Activated CD8-positive, alpha-beta T cell treated with anti-CD3 and anti-CD28 coated beads for 36 hours (primary cell): ENCODE results near the gene METRN. TPM values are rescaled to one million over a fixed set of nuclear protein-coding genes. Genes with fewer than 3 reads are reported as not detected.

Experiments
- ATAC-seq: fragments of 200-7000 bp; cut with Tn5 transposase; one replicate; pipeline ENCODE4 v1.10.0; 2021; ENCODE audit warnings: mild to moderate bottlenecking, moderate library complexity
- CTCF ChIA-PET: fragments of 350-600 bp; sonication (Branson Sonifier 250); formaldehyde crosslinking; loops from one replicate; lab custom pipeline; 2021; ENCODE audit warnings: antibody characterized with exemption; lab: Charles Lee
- POLR2A ChIA-PET: fragments of 350-600 bp; sonication (Branson Sonifier 250); formaldehyde crosslinking; loops from one replicate; lab custom pipeline; 2021; ENCODE audit warnings: antibody characterized with exemption; lab: Charles Lee
- DNase-seq: peaks from one replicate; pipeline ENCODE4 v3.0.0-alpha.2; 2020
- H3K27ac Mint-ChIP-seq: one replicate; pipeline ENCODE4 v1.8.0; 2021; ENCODE audit warnings: mild to moderate bottlenecking, mixed read lengths
- H3K27me3 Mint-ChIP-seq: one replicate; pipeline ENCODE4 v1.8.0; 2021; ENCODE audit warnings: mixed read lengths
- H3K36me3 Mint-ChIP-seq: one replicate; pipeline ENCODE4 v1.8.0; 2021; ENCODE audit warnings: low read depth, mixed read lengths
- H3K4me1 Mint-ChIP-seq: one replicate; pipeline ENCODE4 v1.8.0; 2021; ENCODE audit warnings: low read depth, mixed read lengths
- H3K4me3 Mint-ChIP-seq: one replicate; pipeline ENCODE4 v1.8.0; 2021; ENCODE audit warnings: mild to moderate bottlenecking, moderate library complexity, mixed read lengths
- H3K9me3 Mint-ChIP-seq: one replicate; pipeline ENCODE4 v1.8.0; 2021; ENCODE audit warnings: mixed read lengths
- CTCF ChIP-seq: fragments of 200-600 bp; IDR thresholded peaks from one replicate; pipeline ENCODE4 v1.8.0; 2022; ENCODE audit warnings: antibody characterized with exemption, mild to moderate bottlenecking
- intact Hi-C: fragments of 100-400 bp; cut with micrococcal nuclease; formaldehyde crosslinking; loops from one replicate; pipeline ENCODE4 v1.10.0; 2022
- total RNA-seq, 2 experiments: library from RNA; stranded (reverse); gene quantifications; one replicate each; pipeline ENCODE4 v1.2.3, GENCODE V29; 2021

Gene METRN
- total RNA-seq, 2 experiments from 2014 or later: 37.2 to 43.1 TPM

- Mint-ChIP-seq H3K4me1 (peaks cover 11% of the 10 kb centered on the region), H3K27ac (no peak overlapping the region), H3K36me3 (peaks cover 10% of the 10 kb centered on the region), H3K9me3 (no peaks in the 10 kb centered on the region), H3K27me3 (peaks cover 7% of the 10 kb centered on the region), H3K4me3 (no peak overlapping the region)
- POLR2A ChIA-PET: interaction anchor here (1.2 kb wide), 1 partner anchor 21 kb away, joined by 4 read pairs; no protein-coding TSS in a partner anchor
- ATAC-seq: no peak
- CTCF ChIA-PET: no interaction called here
- no peak for TF ChIP-seq CTCF
- intact Hi-C loops: no loop called here
- DNase-seq: no peak
Measured at GRCh38 chr16:672371-672770, 42.5 kb upstream of the METRN start.

GRCh38 chr16:672851-673250 lies 42.1 kb upstream of the METRN start:
- POLR2A ChIA-PET: interaction anchor here (0.8 kb wide), 1 partner anchor 8 kb away, joined by 5 read pairs; no protein-coding TSS in a partner anchor
- ATAC-seq (no peak), DNase-seq (no peak)
- CTCF ChIA-PET: no interaction called here
- peaks cover 10% of the 10 kb centered on the region for H3K36me3 Mint-ChIP-seq
- intact Hi-C loops: no loop called here
- no peak for TF ChIP-seq CTCF
- H3K4me3 Mint-ChIP-seq: no peak overlapping the region
- peaks cover 7% of the 10 kb centered on the region for H3K4me1 Mint-ChIP-seq
- no peak overlapping the region for H3K27ac Mint-ChIP-seq
- no peaks in the 10 kb centered on the region for H3K9me3 Mint-ChIP-seq
- peaks cover 7% of the 10 kb centered on the region for H3K27me3 Mint-ChIP-seq

- Mint-ChIP-seq H3K36me3 (peaks cover 10% of the 10 kb centered on the region), H3K27ac (no peak overlapping the region), H3K27me3 (peaks cover 7% of the 10 kb centered on the region), H3K4me3 (no peak overlapping the region), H3K4me1 (peaks cover 7% of the 10 kb centered on the region), H3K9me3 (no peaks in the 10 kb centered on the region)
- ChIA-PET CTCF (no interaction called here), POLR2A (interaction anchor here (0.8 to 1.5 kb wide), 2 partner anchors 9 to 16 kb away, joined by 3 to 5 read pairs; partner anchors contain the start of gene WDR24)
- DNase-seq: no peak
- TF ChIP-seq CTCF: no peak
- intact Hi-C loops: no loop called here
- ATAC-seq: no peak
Measured at GRCh38 chr16:673399-673991, 41.4 kb upstream of the METRN start.

- no peak overlapping the region for H3K27ac Mint-ChIP-seq
- H3K36me3 Mint-ChIP-seq: peaks cover 10% of the 10 kb centered on the region
- no peak overlapping the region for H3K4me3 Mint-ChIP-seq
- CTCF ChIA-PET: no interaction called here
- intact Hi-C loops: no loop called here
- peaks cover 7% of the 10 kb centered on the region for H3K27me3 Mint-ChIP-seq
- H3K9me3 Mint-ChIP-seq: no peaks in the 10 kb centered on the region
- DNase-seq: no peak
- POLR2A ChIA-PET: interaction anchor here (0.9 to 1.5 kb wide), 2 partner anchors 15 to 30 kb away, joined by 3 read pairs; partner anchors contain the start of gene WDR24
- TF ChIP-seq CTCF: no peak
- H3K4me1 Mint-ChIP-seq: peaks cover 11% of the 10 kb centered on the region
- no peak for ATAC-seq
Measured at GRCh38 chr16:674214-674881, 40.6 kb upstream of the METRN start.
